Measurements from ENCODE around the gene WDR41. TPM values are rescaled to one million over a fixed set of nuclear protein-coding genes. Genes with fewer than 3 reads are reported as not detected.
"Not testable (repeated sequence)": the region's sequence is repeated elsewhere in the genome, so short reads cannot be mapped to it uniquely, and the experiment has no call there.

WDR41 gene
- total RNA-seq, 1 donor from 2014 or later, result 51.0 TPM

DNA sequence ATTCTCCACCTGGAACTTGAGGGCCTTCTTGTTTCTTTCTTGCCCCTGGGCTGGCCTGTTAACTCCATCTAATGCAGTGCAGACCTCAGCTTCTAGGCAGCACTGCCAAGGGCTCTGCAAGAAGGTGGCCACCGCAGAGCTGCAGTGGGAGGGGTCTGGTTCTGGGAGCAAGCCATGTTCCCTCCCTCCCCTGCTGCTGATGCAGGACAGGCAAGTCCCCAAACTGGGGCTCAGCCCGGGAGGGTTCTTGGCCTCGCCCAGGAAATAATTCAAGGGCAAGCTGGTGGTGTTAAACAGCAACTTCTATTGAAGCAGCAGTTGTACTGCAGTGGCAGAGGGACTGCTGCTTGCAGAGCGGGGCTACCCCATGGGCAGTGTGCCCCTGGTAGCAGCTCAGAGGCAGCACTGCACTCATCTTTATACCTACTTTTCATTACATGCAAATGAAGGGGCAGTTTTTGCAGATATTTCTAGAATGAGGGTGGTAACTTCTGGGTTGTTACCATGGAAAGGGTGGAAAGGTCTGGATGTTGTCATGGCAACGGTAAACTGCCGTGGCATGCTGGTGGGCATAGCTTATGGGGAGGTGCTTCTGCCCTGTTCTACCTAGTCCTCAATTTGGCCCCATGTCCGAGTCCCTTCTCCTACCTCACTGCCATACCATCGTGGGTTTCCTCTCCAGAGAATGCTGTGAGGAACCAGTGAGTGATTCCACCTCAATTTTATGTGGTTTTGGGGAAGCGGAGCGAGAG, 82.1 kb downstream of the WDR41 start:
- no peak for DNase-seq (ENCODE audit: low read depth in 2 of 2)

DNA sequence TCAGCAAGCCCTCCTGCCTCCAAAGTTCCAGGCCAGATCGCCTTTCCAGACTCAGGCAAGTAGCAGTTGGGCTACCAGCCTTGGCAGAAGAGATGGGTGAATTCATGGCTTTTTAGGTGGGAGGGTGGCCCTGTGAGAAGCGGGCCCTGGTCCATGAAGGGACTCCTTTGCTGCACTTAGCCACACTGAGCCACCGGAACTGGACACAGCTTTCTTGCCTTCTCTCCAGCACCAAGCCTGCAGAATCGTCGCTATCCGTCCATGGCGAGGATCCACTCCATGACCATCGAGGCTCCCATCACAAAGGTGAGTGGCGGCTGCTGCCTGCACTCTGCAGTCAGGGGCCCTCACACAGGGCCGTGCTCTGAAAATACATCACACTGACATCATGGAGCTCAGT, 85.0 kb downstream of the WDR41 start:
- no peak for DNase-seq (ENCODE audit: low read depth in 2 of 2)

DNA sequence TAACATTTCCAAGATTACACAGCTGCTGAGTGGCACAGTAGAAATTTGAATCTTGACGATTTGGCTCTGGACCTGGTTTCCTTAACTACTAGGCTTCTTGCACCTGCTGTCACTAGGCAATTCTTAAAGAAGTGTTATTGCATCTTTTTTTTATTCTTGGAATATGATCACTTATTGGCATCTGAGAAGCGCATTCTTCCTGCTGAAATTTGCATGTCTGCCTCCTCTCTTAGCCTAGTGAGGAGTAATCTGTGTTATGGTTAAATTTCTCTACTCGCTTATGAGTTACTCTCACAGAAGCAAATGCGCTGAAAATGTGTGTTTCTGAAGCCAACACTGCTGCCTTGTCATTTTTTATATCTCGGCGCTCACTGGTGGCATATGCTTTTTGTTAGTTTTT, 89.3 kb downstream of the WDR41 start:
- no peak for DNase-seq (ENCODE audit: low read depth in 2 of 2)

DNA sequence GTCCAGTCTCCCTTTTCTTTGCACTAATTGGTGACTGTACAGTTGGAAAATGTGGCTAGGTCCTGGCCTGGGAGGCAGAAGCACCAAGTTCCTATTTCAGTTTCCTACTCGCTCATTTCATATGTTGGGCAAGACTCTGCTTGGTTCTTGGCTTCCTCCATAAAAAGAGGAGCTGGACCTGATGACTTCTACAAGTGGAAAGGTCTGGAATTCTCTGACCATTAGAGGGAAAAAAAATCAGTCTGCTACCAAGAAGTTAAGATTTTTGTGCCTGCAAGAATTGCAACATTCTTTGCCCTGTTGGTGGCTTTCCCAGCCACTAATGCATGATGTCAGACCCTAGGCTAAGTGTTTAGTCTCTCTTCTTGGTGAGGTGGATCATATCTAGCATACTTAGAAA, 91.5 kb downstream of the WDR41 start:
- no peak for DNase-seq (ENCODE audit: low read depth in 2 of 2)

DNA sequence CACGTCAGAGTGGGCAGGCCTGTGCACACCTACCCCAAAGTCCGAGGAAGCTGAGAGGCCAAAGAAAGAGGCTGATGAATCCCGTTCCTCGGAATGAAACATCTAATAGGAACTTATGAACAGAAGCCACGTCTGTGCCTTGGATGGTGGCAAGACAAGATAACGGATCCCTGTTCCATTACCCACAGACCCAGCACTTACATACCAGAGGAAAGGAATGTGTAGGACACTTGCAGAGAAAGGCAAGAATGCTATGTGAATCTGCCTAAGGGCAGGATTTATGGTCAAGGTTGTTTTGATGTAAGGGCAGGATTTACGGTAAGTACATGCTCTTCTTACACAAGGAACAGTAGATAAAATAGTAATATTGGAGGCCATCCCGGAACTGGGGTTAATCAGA, 93.2 kb downstream of the WDR41 start:
- no peak for DNase-seq (ENCODE audit: low read depth in 2 of 2)

DNA sequence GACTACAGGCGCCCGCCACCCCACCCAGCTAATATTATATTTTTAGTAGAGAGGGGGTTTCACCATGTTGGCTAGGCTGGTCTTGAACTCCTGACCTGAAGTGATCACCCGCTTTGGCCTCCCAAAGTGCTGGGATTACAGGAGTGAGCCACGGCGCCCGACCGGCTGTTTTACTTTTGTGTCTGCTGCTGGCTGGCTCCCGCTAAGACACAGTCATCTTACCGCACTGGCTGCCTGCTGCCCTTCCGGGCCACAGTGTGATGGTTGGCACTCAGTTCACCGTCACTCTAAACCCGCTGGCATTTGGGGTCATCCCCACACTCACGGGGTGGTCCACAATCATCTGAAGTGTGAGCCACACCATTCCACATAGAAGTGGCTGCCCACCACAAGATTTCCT, 93.7 kb downstream of the WDR41 start:
- no peak for DNase-seq (ENCODE audit: low read depth in 2 of 2)

DNA sequence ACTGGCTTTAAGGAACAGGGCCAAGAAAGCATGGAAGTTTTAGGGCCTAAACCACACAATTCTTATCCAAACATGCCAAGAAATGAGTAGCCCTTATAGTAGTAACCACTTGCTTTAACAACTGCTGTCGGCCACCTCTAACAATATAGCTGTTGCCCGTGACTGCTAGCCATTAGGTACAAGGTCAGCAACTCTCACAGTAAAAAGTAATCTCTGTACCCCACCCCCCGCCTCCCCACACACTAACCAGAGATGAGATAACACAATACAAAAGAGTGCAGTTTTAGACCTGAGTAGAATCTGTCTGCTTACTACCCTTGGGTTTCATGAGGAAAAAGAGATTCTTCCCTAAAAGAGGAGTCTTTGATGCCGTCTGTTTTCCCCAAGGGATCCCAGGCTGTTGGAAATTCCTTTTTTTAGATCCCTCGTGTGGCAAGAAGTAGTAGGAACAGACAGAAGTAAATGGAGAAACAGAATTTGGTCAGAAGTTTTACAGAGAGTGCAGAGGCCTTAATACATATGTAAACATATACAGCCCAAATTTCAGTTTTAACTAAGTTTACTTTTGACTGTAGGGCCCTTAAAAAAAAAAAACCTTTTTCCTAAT, 94.3 kb downstream of the WDR41 start:
- no peak for DNase-seq (ENCODE audit: low read depth in 2 of 2)

DNA sequence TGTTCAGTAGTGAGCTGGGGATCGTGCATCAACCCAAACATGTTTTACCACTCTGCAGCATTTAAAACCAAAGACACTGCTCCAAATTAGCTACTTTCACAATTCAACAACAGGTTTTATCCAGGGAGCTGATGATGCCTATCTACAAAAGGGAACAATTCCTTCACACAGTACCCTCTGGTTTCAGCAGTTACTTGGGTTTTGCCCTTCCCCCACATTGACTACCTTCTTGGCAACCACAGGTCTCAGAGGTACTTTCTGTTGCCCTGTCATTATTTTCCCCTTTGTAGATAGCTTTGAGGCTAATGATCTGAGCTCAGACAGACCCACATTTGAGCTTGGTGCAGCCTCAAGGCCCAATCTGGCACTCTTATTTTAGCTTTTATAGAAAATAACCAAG, 96.1 kb downstream of the WDR41 start:
- no peak for DNase-seq (ENCODE audit: low read depth in 2 of 2)

DNA sequence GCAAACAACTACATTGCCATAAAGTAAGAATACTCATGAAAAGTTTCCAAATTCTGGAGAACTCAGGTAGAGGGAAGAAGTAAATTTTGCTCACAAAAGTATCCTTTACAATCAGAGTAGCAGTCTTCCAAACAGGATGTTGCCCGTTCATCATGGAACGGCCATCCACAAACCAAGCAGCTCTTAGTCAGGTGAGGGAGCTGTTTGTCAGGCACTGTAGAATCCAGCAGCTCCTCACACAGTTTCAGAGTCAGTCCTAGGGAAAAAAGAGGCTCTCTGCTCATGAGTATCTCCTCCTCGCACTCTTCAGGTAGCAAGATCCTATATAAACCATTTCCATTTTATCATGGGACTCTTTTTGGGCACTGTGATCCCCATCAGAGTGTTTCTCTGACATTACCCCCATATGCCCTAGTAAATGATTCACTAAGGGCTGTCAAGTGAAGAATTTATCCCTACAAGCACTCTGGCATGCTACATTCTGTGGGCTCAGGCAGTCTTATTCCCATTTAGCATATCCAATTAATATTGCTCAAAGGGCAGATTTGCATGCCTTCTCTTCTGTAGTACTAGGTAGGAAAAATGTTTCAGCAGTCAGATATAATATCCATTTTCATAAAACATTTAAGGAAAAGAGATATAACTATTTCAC, 97.9 kb downstream of the WDR41 start:
- DNase-seq (ENCODE audit: low read depth in 2 of 2), result no peak

DNA sequence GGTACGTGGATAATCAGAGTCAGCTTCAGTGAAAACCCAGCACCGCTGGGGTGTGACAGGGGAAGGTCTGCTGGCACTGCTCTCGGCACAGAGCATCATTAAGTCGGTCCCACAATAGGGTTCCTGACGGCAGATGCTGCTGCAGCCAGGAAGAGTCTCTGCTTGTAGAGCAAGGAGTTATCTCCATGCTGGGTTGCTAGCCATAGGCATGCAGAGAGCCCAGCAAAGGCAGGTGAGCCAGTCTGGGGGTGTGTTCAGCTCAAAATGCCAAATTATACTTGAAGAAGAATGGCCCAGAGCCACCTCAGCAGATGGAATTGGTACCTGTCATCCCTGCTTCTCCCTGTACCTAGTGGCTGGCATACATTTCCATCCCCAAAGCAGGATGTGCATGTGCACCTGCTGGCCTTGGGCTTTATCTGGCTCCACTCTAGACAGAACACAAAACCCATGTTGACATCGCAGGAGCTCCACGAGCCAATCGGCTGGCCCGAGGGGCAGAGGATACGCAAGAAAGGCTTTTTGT, 100.8 kb downstream of the WDR41 start:
- DNase-seq (ENCODE audit: low read depth in 2 of 2), result no peak

DNA sequence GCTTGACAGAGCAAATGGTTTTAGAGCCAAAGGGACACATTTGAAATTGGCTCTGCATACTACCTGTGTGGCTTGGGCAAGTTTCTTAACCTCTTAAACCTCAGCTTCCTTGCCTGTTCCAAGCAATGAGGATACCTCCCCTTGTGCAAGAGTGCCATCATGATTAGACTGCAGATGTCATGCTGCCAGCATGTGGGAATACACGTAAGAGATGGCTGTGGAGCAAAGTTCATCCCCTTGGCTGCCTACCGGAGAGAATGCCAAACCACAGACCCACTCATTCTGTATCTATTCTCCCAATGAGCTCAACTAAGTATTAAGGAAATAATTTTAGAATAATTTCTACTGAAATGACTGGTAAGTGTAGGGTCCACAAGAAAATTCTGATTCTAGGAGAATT, 101.3 kb downstream of the WDR41 start:
- no peak for DNase-seq (ENCODE audit: low read depth in 2 of 2)

DNA sequence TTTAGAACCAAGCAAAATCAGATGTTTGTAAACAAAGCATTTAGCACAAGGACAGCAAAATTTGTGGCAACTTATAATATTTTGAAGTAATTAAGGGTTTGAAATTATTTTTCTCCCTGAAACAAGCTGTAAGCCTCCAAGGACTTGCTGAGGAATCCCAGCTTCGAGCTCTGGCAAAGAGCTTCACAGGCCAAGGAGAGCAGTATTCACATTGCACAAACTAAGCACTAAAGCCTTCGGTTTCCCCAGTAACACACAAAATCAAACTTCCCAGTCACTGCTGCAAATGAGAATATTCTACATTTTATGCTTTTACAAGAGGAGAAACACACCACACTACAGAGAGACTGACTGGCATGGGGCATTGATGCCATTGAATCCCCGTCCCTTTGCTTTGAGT, 101.9 kb downstream of the WDR41 start:
- no peak for DNase-seq (ENCODE audit: low read depth in 2 of 2)

DNA sequence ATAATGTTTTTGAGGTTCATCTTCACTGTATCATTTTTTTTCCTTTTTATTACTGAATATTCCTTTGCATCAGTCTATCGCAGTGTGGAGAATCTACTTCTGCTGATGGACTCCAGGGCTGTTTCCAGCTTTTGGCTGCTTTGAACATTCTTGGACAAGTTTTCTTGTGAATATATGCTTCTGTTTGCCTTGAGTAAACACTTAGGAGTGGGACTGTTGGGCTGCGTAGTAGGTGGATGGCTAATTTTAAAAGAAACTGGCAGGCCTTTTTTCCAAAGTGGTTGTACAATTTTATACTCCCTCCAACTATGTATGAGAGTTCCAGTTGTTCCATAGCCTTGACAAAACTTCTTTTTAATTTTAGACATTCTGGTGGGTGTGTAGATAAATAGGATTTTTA, 102.4 kb downstream of the WDR41 start:
- DNase-seq (ENCODE audit: low read depth in 2 of 2), result no peak

DNA sequence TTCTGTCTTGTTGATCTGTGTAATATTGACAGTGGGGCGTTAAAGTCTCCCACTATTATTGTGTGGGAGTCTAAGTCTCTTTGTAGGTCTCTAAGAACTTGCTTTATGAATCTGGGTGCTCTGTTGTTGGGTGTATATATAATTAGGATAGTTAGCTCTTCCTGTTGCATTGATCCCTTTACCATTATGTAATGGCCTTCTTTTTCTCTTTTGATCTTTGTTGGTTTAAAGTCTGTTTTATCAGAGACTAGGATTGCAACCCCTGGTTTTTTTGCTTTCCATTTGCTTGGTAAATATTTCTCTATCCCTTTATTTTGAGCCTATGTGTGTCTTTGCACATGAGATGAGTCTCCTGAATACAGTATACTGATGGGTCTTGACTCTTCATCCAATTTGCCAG, 105.8 kb downstream of the WDR41 start:
- DNase-seq (ENCODE audit: low read depth in 2 of 2), result not testable (repeated sequence)

DNA sequence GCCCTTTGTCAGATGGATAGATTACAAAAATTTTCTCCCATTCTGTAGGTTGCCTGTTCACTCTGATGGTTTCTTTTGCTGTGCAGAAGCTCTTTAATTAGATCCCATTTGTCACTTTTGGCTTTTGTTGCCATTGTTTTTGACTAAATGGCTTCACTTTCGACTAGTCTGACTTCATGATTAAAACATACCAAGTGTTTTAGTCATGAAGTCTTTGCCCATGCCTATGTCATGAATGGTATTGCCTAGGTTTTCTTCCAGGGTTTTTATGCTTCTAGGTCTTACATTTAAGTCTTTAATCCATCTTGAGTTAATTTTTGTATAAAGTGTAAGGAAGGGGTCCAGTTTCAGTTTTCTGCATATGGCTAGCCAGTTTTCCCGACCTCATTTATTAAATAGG, 108.8 kb downstream of the WDR41 start:
- not testable (repeated sequence) for DNase-seq (ENCODE audit: low read depth in 2 of 2)

Other genes starting within 250 kb of the WDR41 start
- not detected in 2 replicates for gene OTP, start 146.4 kb upstream of the WDR41 start, total RNA-seq